ENCODE measurements around the gene LHX2. TPM values are rescaled to one million over a fixed set of nuclear protein-coding genes. Genes with fewer than 3 reads are reported as not detected.

The LHX2 gene
- total and polyA plus RNA-seq, 9 of the 15 experiments (the other 6 are each of a cell fraction or from before 2014, with no cell fraction given), result 0.07 TPM; not detected in 8

DNA sequence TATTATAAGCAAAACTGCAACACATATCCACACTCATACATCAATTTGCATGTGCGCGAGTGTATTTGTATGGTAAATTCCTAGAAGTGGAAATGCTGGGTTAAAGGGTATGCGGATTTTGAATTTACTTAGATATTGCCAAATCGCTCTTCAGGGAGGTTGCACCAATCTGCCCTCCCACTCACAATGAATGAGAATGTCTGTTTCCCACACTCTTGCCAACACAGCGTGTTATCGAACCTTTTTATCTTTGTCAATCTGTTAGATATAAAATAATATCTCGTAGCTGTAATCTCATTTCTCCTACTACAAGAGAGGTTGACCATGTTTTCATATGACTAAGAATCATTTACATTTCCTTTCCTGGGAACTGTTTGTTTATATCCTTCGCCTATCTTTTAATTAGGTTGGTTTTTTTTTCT is 35.7 kb downstream of the LHX2 start (continued):
- no peak for TF ChIP-seq ID3 (CRISPR knock-in tag; IDR thresholded peaks at IDR 0.05)
- no peak for TF ChIP-seq ID3 (tag; IDR thresholded peaks at IDR 0.05)
- no peak for TF ChIP-seq PHF8 (IDR thresholded peaks at IDR 0.05; ENCODE audit: borderline replicate concordance, low read length)
- TF ChIP-seq MIER1 (IDR thresholded peaks at IDR 0.05; ENCODE audit: low read depth), result no peak
- no peak for TF ChIP-seq ZNF165 (CRISPR knock-in tag; IDR thresholded peaks at IDR 0.05; ENCODE audit: borderline replicate concordance)
- TF ChIP-seq, protein P1, sequence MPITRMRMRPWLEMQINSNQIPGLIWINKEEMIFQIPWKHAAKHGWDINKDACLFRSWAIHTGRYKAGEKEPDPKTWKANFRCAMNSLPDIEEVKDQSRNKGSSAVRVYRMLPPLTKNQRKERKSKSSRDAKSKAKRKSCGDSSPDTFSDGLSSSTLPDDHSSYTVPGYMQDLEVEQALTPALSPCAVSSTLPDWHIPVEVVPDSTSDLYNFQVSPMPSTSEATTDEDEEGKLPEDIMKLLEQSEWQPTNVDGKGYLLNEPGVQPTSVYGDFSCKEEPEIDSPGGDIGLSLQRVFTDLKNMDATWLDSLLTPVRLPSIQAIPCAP (CRISPR knock-in tag; IDR thresholded peaks at IDR 0.05; ENCODE audit: borderline replicate concordance), result no peak
- TF ChIP-seq MEF2D (tag; conservative IDR thresholded peaks at IDR 0.05; ENCODE audit: low read depth), result no peak
- no peak for TF ChIP-seq SIRT6 (IDR thresholded peaks at IDR 0.05; ENCODE audit: low read depth, low read length)
- no peak for TF ChIP-seq ZC3H11A (IDR thresholded peaks at IDR 0.05; ENCODE audit: low read depth, low read length)
- TF ChIP-seq, protein P2, sequence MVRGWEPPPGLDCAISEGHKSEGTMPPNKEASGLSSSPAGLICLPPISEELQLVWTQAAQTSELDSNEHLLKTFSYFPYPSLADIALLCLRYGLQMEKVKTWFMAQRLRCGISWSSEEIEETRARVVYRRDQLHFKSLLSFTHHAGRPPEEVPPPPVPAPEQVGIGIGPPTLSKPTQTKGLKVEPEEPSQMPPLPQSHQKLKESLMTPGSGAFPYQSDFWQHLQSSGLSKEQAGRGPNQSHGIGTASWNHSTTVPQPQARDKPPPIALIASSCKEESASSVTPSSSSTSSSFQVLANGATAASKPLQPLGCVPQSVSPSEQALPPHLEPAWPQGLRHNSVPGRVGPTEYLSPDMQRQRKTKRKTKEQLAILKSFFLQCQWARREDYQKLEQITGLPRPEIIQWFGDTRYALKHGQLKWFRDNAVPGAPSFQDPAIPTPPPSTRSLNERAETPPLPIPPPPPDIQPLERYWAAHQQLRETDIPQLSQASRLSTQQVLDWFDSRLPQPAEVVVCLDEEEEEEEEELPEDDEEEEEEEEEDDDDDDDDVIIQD (CRISPR knock-in tag; IDR thresholded peaks at IDR 0.05), result no peak
- no peak for TF ChIP-seq CREB1 (IDR thresholded peaks at IDR 0.05)
- no peak for TF ChIP-seq CREB1 (CRISPR knock-in tag; IDR thresholded peaks at IDR 0.05)
- no peak for TF ChIP-seq TCF3 (CRISPR knock-in tag; IDR thresholded peaks at IDR 0.05)
